GM12872 (cell line): Measurements from ENCODE around the gene WDR6.

Source experiments
- CTCF ChIP-seq: IDR thresholded peaks from 3 replicates; pipeline ENCODE4 v1.5.1; 2011; ENCODE audit warnings: low read depth, mild to moderate bottlenecking, low read length, moderate library complexity; ENCODE audit not compliant: insufficient read depth

WDR6 gene

GRCh38 chr3:49029563-49029884 is 22.3 kb downstream of the WDR6 start:
- TF ChIP-seq CTCF, result no peak

GRCh38 chr3:49030321-49030720 is 23.1 kb downstream of the WDR6 start:
- TF ChIP-seq CTCF, result no peak

GRCh38 chr3:49032646-49033304 is 25.6 kb downstream of the WDR6 start:
- no peak for TF ChIP-seq CTCF

GRCh38 chr3:49034650-49035049 is 27.5 kb downstream of the WDR6 start:
- TF ChIP-seq CTCF, result no peak

- no peak for TF ChIP-seq CTCF
Observed at GRCh38 chr3:49035281-49035680, 28.1 kb downstream of the WDR6 start.

- TF ChIP-seq CTCF, result no peak
Observed at GRCh38 chr3:49053543-49053942, 46.4 kb downstream of the WDR6 start.

- TF ChIP-seq CTCF, result no peak
Observed at GRCh38 chr3:49054344-49054862, 47.2 kb downstream of the WDR6 start.
